Activated CD4-positive, alpha-beta T cell treated with anti-CD3 and anti-CD28 coated beads, Interleukin-2, amount 50 U/mL, for 24 hours (primary cell): Measurements from ENCODE around the gene TMEM229A.
"Not testable (repeated sequence)": the region's sequence is repeated elsewhere in the genome, so short reads cannot be mapped to it uniquely, and the experiment has no call there.

Experiments used
- DNase-seq, 2 donors: peaks; one replicate each; pipeline ENCODE4 v3.0.0-alpha.2; 2020; ENCODE audit warnings: low read depth in 1 of 2, low spot score in 1 of 2

TMEM229A gene

DNA sequence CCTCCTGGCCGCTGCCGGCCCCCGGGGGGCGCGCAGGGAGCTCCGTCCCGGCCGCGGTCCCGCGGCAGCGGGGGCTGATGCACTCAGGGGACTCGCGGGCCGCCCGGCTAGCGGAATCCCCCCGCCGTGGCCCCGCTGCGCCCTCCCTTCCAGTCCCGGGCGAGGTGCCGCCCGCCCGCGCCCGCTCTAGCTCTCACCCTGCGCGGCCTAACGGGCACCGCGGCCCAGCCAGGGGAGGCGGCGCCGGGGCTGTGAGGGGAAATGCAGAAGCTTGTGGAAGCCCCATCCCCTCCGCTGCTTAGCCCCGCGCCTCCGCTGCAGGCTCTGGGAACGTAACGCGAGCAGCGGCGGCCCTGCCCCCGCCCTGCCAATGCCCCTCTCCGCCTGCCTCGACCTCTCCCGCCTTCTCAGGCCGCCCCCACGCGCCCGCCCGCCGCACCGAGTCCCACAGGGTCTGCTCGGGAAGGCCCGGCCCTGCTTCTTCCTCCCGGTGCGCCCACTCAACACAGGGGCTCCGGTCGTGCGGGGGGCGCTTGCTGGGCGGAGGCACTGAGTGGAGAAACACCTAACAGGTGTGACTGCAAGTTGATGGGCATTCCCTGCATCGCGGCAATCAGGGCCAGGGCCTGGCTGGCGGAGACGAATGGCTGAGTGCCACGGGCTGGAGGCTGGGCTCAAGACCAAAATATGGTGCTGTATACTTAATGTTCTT is 384 bp upstream of the TMEM229A start:
- DNase-seq = no peak

DNA sequence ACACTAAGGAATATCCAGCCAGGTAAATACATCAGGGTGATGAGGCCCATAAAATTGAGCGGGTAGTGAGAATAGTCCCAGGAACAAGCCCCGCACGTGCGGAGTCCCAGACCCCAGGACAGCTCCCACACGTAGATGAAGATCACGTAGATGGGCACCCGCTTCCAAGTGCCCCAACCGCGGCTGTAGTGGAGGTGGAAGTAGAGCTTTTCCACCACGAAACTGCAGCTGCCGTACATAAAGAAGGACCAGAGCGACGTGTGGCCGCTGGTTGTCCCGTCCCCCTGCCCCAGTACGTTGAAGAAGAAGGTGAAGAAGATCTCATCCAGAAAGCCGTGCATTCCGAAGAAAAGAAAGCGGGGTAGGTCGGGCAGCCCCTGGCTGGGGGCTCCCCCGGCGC is 948 bp downstream of the TMEM229A start:
- DNase-seq = no peak

DNA sequence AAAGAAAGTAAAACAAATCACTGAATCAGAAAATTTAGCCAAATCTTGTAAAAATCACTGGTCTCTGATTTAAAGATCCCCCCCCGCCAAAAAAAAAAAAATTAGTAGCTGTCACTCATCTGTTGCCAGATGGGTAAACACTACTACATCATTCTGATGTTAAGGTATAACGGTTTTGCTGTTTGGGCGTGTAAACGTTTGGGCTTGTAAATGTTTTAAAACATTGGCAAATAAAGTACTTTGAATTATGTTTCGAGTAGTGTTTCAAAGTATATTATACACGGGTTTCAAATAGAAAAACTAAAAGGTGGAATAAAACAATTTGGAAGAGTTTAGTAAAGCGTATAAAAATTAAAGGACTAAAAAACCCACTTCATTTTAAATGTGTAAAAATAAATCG is 1.5 kb downstream of the TMEM229A start:
- DNase-seq = no peak

DNA sequence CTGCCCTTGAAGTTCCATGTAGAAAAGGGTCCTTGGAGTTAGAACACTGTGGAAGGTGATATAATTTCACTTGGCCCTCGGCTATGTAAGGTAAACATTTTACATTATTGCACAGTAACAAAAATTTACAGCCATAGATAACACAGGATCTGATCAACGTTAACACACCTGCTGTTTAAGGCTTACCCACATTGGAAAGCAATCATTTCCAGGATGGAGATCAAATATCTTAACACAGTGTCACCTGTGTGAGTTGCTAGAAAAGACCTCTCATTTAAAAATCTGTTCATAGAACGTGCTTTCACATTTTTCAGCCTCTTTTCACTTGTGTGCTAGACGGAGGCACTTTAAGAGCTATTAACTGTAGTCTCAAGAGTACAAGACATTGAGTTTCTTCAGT is 1.9 kb downstream of the TMEM229A start:
- DNase-seq = no peak

DNA sequence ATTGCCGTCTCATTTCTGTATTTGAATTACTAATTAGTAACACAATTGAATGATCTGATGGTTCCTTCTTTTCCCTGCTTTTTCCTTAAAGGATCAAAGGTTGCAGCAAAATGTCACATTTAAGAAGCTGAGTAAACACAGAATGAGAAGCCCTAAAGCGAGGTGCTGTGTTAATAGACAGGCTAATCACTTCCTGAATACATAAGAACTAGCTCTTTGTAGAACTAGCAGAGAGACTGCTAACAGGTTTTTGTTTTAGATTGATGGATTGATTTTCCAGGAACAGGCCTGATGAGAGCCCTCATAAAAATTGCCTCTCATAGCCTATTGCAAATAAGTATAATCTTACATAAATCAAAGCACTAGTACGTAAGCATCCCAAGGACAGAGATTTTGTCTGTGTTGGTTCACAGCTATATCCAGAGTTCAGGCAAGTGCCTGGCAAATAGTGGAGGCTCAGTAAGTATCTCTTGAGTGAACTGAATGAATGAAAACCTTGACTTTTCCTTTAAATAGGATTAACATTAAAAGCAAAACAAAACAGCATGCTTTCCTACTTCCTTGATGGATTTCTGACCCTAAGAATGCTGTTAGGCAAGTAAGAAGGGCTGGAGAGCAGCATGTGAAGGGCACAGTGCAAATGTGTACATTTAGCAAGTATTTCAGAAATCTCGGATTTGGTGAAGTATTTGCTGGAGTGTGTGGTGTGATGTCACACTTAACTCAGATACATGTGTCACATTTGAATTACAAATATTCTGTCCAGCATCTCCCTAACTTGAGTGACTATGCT is 3.3 kb downstream of the TMEM229A start:
- DNase-seq = no peak

DNA sequence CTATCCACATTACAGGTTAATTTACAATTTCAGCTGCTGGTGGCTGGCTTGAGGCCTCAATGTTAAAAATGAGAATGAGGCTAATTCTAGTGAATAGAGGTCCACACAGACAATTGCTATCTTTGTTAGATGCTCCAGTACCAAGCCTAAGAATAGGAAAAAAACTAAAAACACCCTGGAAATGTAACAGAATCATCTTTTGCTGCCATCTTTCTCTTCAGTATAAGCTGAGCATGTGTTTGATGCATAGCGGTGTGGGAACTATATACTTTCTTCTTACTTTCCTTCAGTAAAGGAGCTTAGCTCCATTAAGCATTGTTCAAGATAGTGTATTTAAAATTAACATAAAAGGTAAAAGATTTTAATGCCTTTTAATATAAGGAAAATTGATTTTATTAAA is 5.6 kb downstream of the TMEM229A start:
- DNase-seq = no peak

DNA sequence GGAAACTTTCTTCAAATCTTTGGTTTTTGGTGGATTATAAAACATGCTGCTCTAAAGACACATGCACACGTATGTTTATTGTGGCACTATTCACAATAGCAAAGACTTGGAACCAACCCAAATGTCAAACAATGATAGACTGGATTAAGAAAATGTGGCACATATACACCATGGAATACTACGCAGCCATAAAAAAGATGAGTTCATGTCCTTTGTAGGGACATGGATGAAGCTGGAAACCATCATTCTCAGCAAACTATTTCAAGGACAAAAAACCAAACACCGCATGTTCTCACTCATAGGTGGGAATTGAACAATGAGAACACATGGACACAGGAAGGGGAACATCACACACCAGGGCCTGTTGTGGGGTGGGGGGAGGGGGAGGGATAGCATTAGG is 8.5 kb downstream of the TMEM229A start:
- not testable (repeated sequence) for DNase-seq

DNA sequence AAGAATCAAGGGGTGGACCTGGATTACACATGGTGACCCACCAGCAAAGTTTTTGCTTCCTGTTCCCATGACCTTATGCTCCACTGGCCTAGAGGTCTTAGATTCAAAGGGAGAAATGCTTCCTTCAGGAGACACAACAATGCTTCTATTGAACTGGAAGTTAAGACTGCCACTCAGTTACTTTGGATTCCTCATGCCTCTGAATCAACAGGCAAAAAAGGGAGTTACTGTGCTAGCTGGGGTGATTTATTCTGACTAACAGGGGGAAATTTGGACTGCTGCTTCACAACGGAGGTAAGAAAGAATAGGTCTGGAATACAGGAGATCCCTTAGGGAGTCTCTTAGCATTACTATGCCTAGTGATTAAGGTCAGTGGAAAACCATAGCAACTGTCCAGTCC is 10.3 kb downstream of the TMEM229A start:
- no peak for DNase-seq

DNA sequence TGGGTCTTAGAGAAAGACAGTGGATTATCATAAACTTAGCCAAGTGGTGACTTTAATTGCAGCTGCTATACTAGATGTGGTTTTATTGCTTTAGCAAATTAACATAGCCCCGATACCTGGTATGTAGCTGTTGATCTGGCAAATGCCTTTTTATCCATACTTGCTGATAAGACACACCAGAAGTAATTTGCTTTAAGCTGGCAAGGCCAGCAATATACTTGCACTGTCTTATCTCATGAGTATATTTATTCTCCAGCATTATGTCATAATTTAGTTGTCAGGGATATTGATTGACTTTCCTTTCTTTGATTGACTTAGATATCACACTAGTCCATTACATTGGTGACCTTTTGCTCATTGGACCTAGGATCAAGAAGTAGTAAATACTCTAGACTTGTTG is 12.8 kb downstream of the TMEM229A start:
- DNase-seq = no peak

DNA sequence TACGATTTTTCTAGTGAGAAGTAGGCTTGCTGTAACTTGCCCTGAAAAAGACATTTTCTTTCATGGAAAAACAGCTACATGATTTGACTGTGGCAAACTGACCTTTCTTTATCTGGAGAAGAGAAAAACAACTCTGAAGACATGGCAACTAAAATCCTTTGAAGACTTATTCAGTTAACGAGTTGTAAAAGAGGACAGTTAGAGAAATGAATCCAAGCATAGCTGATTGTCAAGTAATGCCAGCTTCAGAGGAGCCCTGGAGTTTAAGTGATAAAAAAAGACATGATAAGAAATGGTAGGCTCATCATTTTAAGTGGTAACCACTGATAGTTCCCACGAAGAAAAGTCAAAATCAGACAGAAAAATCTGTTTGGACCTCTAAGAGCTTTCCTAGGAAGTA is 19.6 kb downstream of the TMEM229A start:
- no peak for DNase-seq

DNA sequence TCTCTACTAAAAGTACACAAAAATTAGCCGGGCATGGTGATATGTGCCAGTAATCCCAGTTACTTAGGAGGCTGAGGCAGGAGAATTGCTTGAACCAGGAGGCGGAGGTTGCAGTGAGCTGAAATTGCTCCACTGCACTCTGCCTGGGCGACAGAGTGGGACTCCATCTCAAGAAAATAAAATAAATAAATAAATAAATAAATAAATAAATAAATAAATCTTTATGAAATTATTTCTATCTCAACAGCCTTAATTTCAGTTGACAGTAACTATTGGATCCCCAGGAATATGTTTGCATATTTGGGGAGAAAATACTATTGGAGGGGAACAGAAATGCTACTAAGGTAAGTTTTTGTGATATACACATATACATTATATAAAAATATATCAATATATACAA is 20.0 kb downstream of the TMEM229A start:
- no peak for DNase-seq

DNA sequence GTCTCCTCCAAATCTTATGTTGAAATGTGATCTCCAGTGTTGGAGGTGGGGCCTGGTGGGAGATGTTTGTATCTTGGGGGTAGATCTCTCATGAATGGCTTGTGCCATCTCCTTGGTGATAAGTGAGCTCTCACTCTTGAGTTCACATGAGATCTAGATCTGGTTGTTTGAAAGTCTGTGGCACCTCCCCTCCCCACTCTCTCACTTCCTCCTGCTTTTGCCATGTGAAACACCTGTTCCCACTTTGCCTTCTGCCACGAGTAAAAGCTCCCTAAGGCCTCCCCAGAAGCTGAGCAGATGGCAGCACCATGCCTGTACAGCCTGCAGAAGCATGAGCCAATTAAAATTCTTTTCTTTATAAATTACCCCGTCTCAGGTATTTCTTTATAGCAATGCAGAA is 23.5 kb downstream of the TMEM229A start:
- no peak for DNase-seq

DNA sequence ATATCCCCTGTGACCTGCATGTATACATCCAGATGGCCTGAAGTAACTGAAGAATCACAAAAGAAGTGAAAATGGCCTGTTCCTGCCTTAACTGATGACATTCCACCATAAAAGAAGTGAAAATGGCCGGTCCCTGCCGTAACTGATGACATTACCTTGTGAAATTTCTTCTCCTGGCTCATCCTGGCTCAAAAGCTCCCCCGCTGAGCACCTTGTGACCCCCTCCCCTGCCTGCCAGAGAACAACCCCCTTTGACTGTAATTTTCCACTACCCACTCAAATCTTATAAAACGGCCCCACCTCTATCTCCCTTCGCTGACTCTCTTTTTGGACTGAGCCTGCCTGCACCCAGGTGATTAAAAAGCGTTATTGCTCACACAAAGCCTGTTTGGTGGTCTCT is 24.6 kb downstream of the TMEM229A start:
- not testable (repeated sequence) for DNase-seq

DNA sequence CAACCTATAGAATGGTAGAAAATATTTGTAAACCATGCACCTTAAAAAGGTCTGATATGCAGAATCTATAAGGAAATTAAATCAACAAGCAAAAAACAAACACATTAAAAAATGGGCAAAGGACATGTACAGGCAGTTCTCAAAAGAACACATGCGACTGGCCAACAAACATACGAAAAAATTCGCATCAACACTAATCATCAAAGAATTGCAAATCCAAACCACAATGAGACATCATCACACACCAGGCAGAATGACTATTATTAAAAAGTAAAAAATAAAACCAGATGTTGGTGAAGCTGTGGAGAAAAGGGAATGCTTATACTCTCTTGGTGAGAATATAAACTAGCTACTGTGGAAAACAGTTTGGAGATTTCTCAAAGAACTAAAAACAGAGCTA is 33.2 kb downstream of the TMEM229A start:
- no peak for DNase-seq

DNA sequence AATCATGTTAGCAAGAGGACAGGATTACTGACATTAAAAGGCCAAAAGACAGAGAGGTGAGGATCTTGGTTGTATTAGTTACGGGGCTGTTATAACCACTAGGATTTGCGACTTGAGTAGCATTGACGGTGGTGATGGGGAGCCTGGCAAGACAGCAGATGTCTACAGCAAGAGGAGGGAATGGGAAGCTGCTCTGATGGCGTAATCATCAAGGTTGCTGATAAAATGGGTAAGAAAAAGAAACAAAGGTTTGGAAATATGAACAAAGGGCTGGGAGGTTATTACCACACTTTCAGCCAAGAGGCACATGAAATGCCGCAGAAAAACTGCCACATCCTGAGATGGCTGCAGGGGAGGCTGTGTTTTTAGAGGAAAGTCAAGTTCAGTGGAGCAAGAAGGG is 33.9 kb downstream of the TMEM229A start:
- DNase-seq = no peak

DNA sequence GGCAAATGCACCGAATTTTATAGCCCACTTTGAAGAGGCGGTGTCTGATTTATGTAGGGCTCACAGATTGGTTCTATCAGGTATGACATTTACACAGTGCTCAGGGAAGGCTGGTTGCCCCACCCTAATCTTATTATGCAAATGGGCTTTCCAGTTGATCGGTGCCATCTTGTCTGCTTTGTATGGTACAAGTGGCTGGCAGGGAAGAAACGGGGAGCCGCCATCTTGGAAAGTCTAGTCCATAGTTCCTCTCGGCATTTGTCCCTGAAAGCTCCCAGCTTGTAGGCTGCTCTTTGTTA is 36.6 kb downstream of the TMEM229A start:
- DNase-seq = no peak

DNA sequence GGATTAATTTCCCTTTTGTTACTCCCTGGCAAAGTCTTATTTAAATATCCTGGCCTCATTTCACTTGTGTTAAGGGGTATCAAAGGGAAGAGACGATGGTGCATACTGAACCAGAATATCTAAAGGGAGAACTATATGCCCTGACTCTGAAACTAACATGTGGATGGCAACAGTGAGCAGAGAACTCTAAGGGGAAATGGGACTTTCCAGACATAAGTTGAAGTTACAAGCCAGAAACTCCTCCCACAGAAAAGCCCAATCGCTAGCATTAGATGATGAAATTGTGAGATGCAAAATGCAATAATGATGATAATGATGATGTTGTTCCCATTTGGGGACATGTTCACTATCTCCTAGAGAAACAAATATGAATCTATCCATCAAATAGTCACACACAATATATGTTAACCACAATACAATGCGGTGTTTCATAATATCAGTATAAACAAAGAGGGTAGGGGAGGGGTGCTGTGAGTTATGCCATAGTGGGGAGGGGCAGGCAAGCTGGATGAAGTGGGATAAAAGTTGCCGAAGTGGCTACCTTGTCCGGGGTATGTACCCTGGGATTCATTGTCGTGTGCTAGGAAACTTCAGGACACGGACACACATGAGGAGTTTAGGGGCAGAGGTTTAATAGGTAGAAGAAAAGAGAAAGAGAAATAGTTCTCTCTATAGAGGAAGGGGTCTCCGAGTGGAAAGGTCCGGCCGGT is 37.1 kb downstream of the TMEM229A start:
- DNase-seq = no peak

DNA sequence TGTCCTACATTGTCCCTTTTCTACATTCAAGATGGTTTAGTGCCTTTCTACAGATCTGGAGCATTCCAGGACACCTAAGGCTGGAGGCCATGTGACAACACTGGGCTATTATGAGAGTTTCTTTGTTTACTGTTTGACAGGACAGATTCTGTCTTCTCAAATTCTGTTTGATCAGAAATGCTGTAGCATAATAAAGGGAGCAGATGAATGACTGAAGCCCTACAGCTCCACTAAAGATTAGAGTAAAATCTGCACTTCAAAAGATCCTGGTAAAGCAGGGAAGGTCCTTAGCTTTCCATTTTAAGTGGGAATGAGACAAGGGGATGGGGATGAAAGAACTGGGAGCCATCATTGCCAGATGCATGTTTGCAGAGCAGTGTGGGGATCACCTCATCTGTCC is 38.4 kb downstream of the TMEM229A start:
- DNase-seq = no peak

DNA sequence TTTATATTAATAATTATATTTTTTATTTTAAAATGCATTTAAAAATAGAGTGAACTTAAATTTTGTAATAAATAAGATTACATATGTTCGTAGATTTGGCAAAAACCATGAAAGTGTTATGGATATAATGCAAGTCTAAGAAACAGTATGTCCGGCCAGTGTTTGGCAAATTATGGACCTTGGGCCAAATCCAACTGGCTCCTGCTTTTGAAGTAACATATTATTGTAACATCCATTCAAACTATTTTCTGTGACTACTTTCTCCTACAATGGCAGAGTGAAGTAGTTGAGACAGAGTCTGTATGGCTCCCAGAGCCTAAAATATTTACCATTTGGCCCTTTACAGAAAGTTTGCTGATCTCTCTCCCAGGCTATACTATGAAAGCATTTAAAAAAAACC is 38.9 kb downstream of the TMEM229A start:
- DNase-seq = no peak

DNA sequence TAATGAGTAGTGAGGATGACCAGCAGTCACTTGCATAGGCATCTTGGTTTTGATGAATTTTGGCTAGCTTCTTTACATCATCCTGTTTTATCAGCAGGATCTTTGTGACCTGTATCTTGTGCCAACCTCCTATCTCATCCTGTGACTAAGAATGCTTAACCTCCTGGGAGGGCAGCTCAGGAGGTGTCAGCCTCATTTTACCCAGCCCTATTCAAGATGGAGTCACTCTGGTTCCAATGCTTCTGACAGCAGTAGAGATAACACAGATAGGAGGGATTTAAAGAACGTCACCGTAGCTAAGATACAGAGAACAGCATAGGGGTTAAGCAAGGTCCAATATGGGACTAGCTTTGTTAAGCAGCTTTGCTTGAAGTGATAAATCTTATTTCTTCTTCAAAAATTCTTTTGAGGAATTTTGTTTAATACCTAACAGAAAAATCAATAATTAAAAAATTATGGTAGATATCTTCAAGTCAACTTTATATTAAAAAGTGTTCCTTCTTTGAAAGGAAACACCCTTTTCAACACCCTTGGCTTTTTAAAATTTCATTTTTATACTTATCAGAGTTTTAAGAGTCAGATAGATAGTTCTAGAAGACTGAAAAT is 39.9 kb downstream of the TMEM229A start:
- no peak for DNase-seq

DNA sequence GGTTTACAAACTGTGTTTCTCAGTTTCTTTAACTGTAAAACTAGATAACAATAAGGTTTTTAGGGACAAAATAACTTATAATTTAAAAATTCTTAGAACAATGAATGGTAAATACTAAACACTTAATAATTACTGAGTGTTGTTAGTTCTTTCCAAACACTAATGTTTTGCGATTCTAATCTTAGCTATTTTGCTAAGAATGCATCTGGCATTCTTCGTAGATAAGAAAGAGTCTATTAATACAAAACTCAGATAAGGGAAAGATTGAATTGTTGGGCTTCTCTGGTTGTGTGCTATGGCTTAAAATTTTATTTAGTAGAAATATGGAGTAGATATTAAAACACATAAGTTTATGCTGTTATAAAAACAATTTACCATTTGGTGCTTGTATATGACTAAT is 45.4 kb downstream of the TMEM229A start:
- no peak for DNase-seq
